Measurements from ENCODE around the gene STXBP4. TPM values are rescaled to one million over a fixed set of nuclear protein-coding genes. Genes with fewer than 3 reads are reported as not detected.

The STXBP4 gene
- polyA plus RNA-seq, 1 donor (not counting 4 experiments of a cell fraction or from before 2014, with no cell fraction given), result 4.2 TPM

DNA sequence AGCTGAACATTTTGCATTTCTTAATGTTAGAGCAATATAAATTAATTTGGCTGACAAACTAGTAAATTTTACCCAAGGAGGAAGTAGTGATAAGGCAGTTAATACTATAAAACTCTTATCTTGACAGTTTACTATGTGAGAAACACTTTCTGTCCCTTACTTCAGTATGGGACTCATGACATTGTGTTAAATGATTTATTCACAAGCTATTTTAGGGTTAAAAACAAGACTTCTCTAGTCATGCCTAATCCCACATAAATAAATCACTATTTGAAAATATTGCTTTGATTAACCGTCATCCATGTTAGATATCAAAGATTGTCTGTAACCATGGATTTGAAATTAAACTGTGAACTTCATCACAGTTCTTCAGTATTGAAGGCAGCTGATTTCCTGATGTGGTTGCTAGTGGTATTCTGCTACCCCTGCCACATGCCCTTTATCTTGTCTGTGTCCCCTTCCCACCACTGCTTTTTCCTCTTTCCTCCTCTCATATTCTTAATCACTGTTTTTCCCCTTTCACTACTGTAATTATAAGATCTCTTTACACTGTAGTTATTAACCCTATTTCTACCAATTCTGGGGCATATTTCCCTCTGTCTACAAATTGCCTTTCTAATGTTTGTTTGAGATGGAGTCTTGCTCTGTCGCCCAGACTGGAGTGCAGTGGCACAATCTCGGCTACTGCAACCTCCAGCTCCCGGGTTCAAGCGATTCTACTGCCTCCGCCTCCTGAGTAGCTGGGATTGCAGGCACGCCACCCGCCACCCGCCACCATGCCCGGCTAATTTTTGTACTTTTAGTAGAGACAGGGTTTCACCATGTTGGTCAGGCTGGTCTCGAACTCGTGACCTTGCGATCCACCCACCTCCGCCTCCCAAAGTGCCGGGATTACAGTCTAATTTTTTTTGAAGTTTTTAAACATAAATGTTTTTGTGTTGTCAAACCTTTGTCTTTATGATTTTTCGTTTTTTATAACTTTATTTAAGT, 95.6 kb downstream of the STXBP4 start:
- Histone ChIP-seq H4K20me1 (ENCODE audit: control insufficient read depth, extremely low read depth, insufficient read depth, low read length) (no peaks in the 10 kb centered on the region), H3K9me1 (ENCODE audit: control insufficient read depth, extremely low read depth, insufficient read depth, low read length) (no peaks in the 10 kb centered on the region), H3K27me3 (ENCODE audit: control insufficient read depth, extremely low read depth, insufficient read depth, low read length) (no peaks in the 10 kb centered on the region), H3K9ac (ENCODE audit: control insufficient read depth, extremely low read depth, insufficient read depth, low read length) (no peak overlapping the region), H3K4me1 (ENCODE audit: control insufficient read depth, extremely low read depth, insufficient read depth, low read length) (peaks cover 14% of the 10 kb centered on the region), H3K79me2 (ENCODE audit: control insufficient read depth, insufficient read depth, low read length) (no peaks in the 10 kb centered on the region), H3K4me2 (ENCODE audit: control insufficient read depth, extremely low read depth, insufficient read depth, low read depth, low read length) (no peak overlapping the region), H3K9me3 (ENCODE audit: control insufficient read depth, low read depth, low read length) (no peaks in the 10 kb centered on the region), H3K36me3 (ENCODE audit: control insufficient read depth in 2 of 2, extremely low read depth in 1 of 2, insufficient read depth in 2 of 2, low read length in 2 of 2) (no peaks in the 10 kb centered on the region), H2AFZ (ENCODE audit: control insufficient read depth, low read length) (no peak overlapping the region), H3K27ac (ENCODE audit: control insufficient read depth, insufficient read depth, low read length) (no peak overlapping the region), H3K4me3 (ENCODE audit: control insufficient read depth in 2 of 3, extremely low read depth in 1 of 3, insufficient read depth in 2 of 3, low read depth in 1 of 3, low read length in 3 of 3) (no peak overlapping the region)
- DNase-seq (ENCODE audit: low read depth, low spot score) (no peak), FAIRE-seq (no peak)
- dilution Hi-C loops (cut with MboI; ENCODE audit: extremely low pct_ligation_motif_present, low sequenced_read_pairs), result no loop called here
- TF ChIP-seq EZH2 (IDR thresholded peaks at IDR 0.05; ENCODE audit: low read length), result no peak
- TF ChIP-seq, protein P1, sequence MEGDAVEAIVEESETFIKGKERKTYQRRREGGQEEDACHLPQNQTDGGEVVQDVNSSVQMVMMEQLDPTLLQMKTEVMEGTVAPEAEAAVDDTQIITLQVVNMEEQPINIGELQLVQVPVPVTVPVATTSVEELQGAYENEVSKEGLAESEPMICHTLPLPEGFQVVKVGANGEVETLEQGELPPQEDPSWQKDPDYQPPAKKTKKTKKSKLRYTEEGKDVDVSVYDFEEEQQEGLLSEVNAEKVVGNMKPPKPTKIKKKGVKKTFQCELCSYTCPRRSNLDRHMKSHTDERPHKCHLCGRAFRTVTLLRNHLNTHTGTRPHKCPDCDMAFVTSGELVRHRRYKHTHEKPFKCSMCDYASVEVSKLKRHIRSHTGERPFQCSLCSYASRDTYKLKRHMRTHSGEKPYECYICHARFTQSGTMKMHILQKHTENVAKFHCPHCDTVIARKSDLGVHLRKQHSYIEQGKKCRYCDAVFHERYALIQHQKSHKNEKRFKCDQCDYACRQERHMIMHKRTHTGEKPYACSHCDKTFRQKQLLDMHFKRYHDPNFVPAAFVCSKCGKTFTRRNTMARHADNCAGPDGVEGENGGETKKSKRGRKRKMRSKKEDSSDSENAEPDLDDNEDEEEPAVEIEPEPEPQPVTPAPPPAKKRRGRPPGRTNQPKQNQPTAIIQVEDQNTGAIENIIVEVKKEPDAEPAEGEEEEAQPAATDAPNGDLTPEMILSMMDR (optimal IDR thresholded peaks at IDR 0.05 in 1 of 3, IDR thresholded peaks at IDR 0.05 in 1 of 3, conservative IDR thresholded peaks at IDR 0.05 in 1 of 3; ENCODE audit: extremely low read depth in 1 of 3, insufficient read depth in 2 of 3, low read length in 3 of 3), result no peak

DNA sequence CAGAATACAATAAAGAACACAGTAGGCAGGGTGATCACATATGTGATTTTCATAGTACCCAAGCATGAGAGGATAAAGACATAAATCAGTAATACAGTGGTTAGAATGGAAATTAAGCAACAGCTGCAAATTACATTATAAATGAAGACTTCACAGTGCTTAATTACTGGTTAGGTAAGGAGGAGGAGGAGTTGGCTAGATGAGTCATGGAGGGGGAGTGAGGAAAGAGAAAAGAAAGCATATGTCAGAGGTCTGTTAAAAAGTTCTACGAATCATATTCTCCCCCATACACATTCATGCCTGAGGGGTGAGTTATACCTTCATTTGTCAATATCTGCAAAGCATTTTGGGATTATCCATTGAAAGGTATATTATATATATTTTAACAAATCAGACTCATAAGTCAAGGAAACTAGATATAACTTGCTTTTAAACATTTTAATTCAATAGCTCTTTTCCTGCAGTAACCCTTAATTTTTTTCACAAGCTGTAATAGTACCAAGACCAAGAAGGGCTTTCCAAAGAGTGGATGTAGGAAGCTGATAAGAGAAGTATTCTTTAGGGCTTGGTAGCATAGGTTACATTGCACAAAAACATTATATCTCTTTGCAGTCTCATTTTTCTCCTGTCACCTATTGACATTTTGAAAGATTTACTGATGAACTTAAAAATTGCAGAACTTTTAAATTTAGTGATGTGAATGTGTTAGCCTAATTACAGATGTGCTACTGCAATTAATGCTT, 99.3 kb downstream of the STXBP4 start:
- peaks cover 8% of the 10 kb centered on the region for H3K4me1 ChIP-seq (ENCODE audit: control insufficient read depth, extremely low read depth, insufficient read depth, low read length)
- no peaks in the 10 kb centered on the region for H3K9me3 ChIP-seq (ENCODE audit: control insufficient read depth, low read depth, low read length)
- dilution Hi-C loops (cut with MboI; ENCODE audit: extremely low pct_ligation_motif_present, low sequenced_read_pairs), result no loop called here
- FAIRE-seq, result peak; percentile 41
- H3K4me2 ChIP-seq (ENCODE audit: control insufficient read depth, extremely low read depth, insufficient read depth, low read depth, low read length), result no peak overlapping the region
- DNase-seq (ENCODE audit: low read depth, low spot score), result no peak
- H3K4me3 ChIP-seq (ENCODE audit: control insufficient read depth in 2 of 3, extremely low read depth in 1 of 3, insufficient read depth in 2 of 3, low read depth in 1 of 3, low read length in 3 of 3), result no peak overlapping the region
- no peaks in the 10 kb centered on the region for H4K20me1 ChIP-seq (ENCODE audit: control insufficient read depth, extremely low read depth, insufficient read depth, low read length)
- TF ChIP-seq, protein P1 (optimal IDR thresholded peaks at IDR 0.05 in 1 of 3, IDR thresholded peaks at IDR 0.05 in 1 of 3, conservative IDR thresholded peaks at IDR 0.05 in 1 of 3; ENCODE audit: extremely low read depth in 1 of 3, insufficient read depth in 2 of 3, low read length in 3 of 3), result no peak
- no peak for TF ChIP-seq EZH2 (IDR thresholded peaks at IDR 0.05; ENCODE audit: low read length)
- no peaks in the 10 kb centered on the region for H3K79me2 ChIP-seq (ENCODE audit: control insufficient read depth, insufficient read depth, low read length)
- no peaks in the 10 kb centered on the region for H3K36me3 ChIP-seq (ENCODE audit: control insufficient read depth in 2 of 2, extremely low read depth in 1 of 2, insufficient read depth in 2 of 2, low read length in 2 of 2)
- no peaks in the 10 kb centered on the region for H3K27me3 ChIP-seq (ENCODE audit: control insufficient read depth, extremely low read depth, insufficient read depth, low read length)
- H2AFZ ChIP-seq (ENCODE audit: control insufficient read depth, low read length), result no peak overlapping the region
- no peak overlapping the region for H3K27ac ChIP-seq (ENCODE audit: control insufficient read depth, insufficient read depth, low read length)
- no peak overlapping the region for H3K9ac ChIP-seq (ENCODE audit: control insufficient read depth, extremely low read depth, insufficient read depth, low read length)
- H3K9me1 ChIP-seq (ENCODE audit: control insufficient read depth, extremely low read depth, insufficient read depth, low read length), result no peaks in the 10 kb centered on the region
